ENCODE results near the gene XDH. TPM values are rescaled to one million over a fixed set of nuclear protein-coding genes. Genes with fewer than 3 reads are reported as not detected.

XDH gene
- total RNA-seq, 1 donor from 2014 or later = 7.5 TPM

GRCh38 chr2:31322371-31322770 is 92.2 kb downstream of the XDH start:
- H3F3A ChIP-seq (ENCODE audit: low read depth) = no peaks in the 10 kb centered on the region
- H2AFZ ChIP-seq (replicated peaks) = no peak overlapping the region
- H3K9me3 ChIP-seq (ENCODE audit: low read depth) = no peaks in the 10 kb centered on the region
- no peak overlapping the region for H3K4me3 ChIP-seq
- no peaks in the 10 kb centered on the region for H3K79me2 ChIP-seq (ENCODE audit: low read depth)
- no peaks in the 10 kb centered on the region for H3K27me3 ChIP-seq
- no peak overlapping the region for H3K27ac Mint-ChIP-seq
- no peaks in the 10 kb centered on the region for H3K36me3 Mint-ChIP-seq
- H3K4me2 ChIP-seq = no peak overlapping the region
- DNase-seq (ENCODE audit: low spot score) = no peak
- H3K4me3 Mint-ChIP-seq = no peak overlapping the region
- peaks cover 2% of the 10 kb centered on the region for H3K4me1 Mint-ChIP-seq
- no peaks in the 10 kb centered on the region for H3K27me3 Mint-ChIP-seq (ENCODE audit: insufficient read depth, low read depth)
- H3K4me1 ChIP-seq = no peaks in the 10 kb centered on the region
- no peaks in the 10 kb centered on the region for H3K9me3 Mint-ChIP-seq
- H3K27ac ChIP-seq = no peak overlapping the region
- no peaks in the 10 kb centered on the region for H3K36me3 ChIP-seq
- no peaks in the 10 kb centered on the region for H4K20me1 ChIP-seq (ENCODE audit: low read depth)
- TF ChIP-seq EZH2phosphoT487 (IDR thresholded peaks at IDR 0.05) (no peak), EZH2 (IDR thresholded peaks at IDR 0.05) (no peak), CTCF (IDR thresholded peaks at IDR 0.05) (no peak)
- H3K9ac ChIP-seq = no peak overlapping the region

GRCh38 chr2:31319406-31320175 is 95.0 kb downstream of the XDH start:
- Histone ChIP-seq H2AFZ (replicated peaks) (no peak overlapping the region), H3K27me3 (no peaks in the 10 kb centered on the region), H3K4me2 (no peak overlapping the region), H3K4me3 (no peak overlapping the region), H3K36me3 (no peaks in the 10 kb centered on the region), H3K9ac (no peak overlapping the region), H3K79me2 (ENCODE audit: low read depth) (no peaks in the 10 kb centered on the region), H3K27ac (no peak overlapping the region), H3K4me1 (no peaks in the 10 kb centered on the region), H3K9me3 (ENCODE audit: low read depth) (no peaks in the 10 kb centered on the region), H3F3A (ENCODE audit: low read depth) (no peaks in the 10 kb centered on the region), H4K20me1 (ENCODE audit: low read depth) (no peaks in the 10 kb centered on the region)
- Mint-ChIP-seq H3K9me3 (no peaks in the 10 kb centered on the region), H3K4me3 (no peak overlapping the region), H3K27me3 (ENCODE audit: insufficient read depth, low read depth) (no peaks in the 10 kb centered on the region), H3K4me1 (peaks cover 10% of the 10 kb centered on the region), H3K27ac (no peak overlapping the region), H3K36me3 (no peaks in the 10 kb centered on the region)
- TF ChIP-seq EZH2phosphoT487 (IDR thresholded peaks at IDR 0.05) (no peak), EZH2 (IDR thresholded peaks at IDR 0.05) (no peak), CTCF (IDR thresholded peaks at IDR 0.05) (no peak)
- DNase-seq (ENCODE audit: low spot score) = no peak

GRCh38 chr2:31318361-31319336 is 95.9 kb downstream of the XDH start:
- H3K27ac ChIP-seq = no peak overlapping the region
- no peak overlapping the region for H3K4me3 ChIP-seq
- H3K4me1 Mint-ChIP-seq = peaks cover 10% of the 10 kb centered on the region
- no peaks in the 10 kb centered on the region for H3K9me3 Mint-ChIP-seq
- H3K4me1 ChIP-seq = no peaks in the 10 kb centered on the region
- peaks cover under 1% of the 10 kb centered on the region for H3K27me3 Mint-ChIP-seq (ENCODE audit: insufficient read depth, low read depth)
- no peaks in the 10 kb centered on the region for H3K27me3 ChIP-seq
- H3K27ac Mint-ChIP-seq = no peak overlapping the region
- no peak for TF ChIP-seq EZH2 (IDR thresholded peaks at IDR 0.05)
- TF ChIP-seq CTCF (IDR thresholded peaks at IDR 0.05) = no peak
- TF ChIP-seq EZH2phosphoT487 (IDR thresholded peaks at IDR 0.05) = no peak
- no peak overlapping the region for H3K4me2 ChIP-seq
- no peak overlapping the region for H2AFZ ChIP-seq (replicated peaks)
- H3K79me2 ChIP-seq (ENCODE audit: low read depth) = no peaks in the 10 kb centered on the region
- no peaks in the 10 kb centered on the region for H3K36me3 Mint-ChIP-seq
- DNase-seq (ENCODE audit: low spot score) = no peak
- no peak overlapping the region for H3K9ac ChIP-seq
- H3K36me3 ChIP-seq = no peaks in the 10 kb centered on the region
- H3K9me3 ChIP-seq (ENCODE audit: low read depth) = no peaks in the 10 kb centered on the region
- no peak overlapping the region for H3K4me3 Mint-ChIP-seq
- H4K20me1 ChIP-seq (ENCODE audit: low read depth) = no peaks in the 10 kb centered on the region
- H3F3A ChIP-seq (ENCODE audit: low read depth) = no peaks in the 10 kb centered on the region
